Suprapubic skin (tissue), 4 donors: Measurements from ENCODE around the gene SENP2.

Experiments used
- CTCF ChIP-seq, 2 donors: fragments of 200-600 bp in 1 of 2; fragments of 450-650 bp in 1 of 2; sonication (generic) in 1 of 2; IDR thresholded peaks; one replicate each; pipeline ENCODE4 v1.5.1; 2016 to 2019; ENCODE audit warnings: antibody characterized with exemption in 2 of 2, mild to moderate bottlenecking in 1 of 2, moderate library complexity in 1 of 2
- EP300 ChIP-seq: sonication (generic); formaldehyde crosslinking; IDR thresholded peaks from one replicate; pipeline ENCODE4 v1.6.1; 2017; ENCODE audit warnings: antibody characterized with exemption
- POLR2A ChIP-seq, 2 donors: fragments of 450-650 bp; IDR thresholded peaks; one replicate each; pipeline ENCODE4 v1.6.1; 2017; ENCODE audit warnings: antibody characterized with exemption in 2 of 2, mild to moderate bottlenecking in 2 of 2, moderate library complexity in 2 of 2
- POLR2AphosphoS5 ChIP-seq, 3 donors: sonication (generic); formaldehyde crosslinking; IDR thresholded peaks; one replicate each; pipeline ENCODE4 v1.6.1; 2017; ENCODE audit warnings: antibody characterized with exemption in 3 of 3

GRCh38 chr3:185585518-185585858 lies 607 bp upstream of the SENP2 start:
- TF ChIP-seq POLR2A (IDR thresholded peaks at IDR 0.05) (no peak), CTCF (IDR thresholded peaks at IDR 0.05) (no peak), POLR2AphosphoS5 (IDR thresholded peaks at IDR 0.05) (no peak), EP300 (no peak)
